ENCODE measurements around the gene DLG2.
"Not testable (repeated sequence)": the region's sequence is repeated elsewhere in the genome, so short reads cannot be mapped to it uniquely, and the experiment has no call there.

DLG2 gene

DNA sequence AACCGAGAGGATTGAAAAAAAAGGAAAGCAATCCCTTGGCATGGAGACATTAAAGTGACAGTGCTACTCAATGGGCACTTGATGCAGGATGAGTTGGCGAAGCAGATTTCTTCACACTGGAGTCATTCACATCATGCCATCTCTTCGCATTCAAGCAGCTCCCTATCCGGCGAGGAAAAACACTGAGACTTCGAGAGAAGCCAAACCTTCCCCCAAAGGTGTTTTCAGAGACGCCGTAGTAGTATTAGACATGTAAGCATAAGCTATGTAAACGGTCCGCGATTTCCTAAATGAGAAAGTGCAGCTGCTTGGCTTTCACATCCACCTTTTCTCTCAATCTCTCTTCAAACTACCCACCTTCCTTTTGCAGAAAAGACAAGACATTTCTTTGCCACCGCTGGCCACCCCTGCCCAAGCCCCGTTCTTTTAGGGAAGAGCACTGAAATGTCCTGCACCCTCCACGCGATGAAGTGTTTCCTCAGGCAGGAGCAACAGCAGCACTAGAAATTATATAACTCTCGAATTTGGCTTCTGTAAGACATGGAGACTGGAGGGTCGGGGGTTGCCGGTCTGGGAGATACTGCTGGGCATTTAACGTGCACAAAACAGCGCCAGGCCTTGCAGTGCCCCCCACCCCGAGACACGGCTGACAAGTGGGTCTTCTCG is at the start of gene DLG2:
DLG2 (minus strand) TSS at position 13 of the 666 bp plus-strand sequence.
- TF ChIP-seq, protein P1, sequence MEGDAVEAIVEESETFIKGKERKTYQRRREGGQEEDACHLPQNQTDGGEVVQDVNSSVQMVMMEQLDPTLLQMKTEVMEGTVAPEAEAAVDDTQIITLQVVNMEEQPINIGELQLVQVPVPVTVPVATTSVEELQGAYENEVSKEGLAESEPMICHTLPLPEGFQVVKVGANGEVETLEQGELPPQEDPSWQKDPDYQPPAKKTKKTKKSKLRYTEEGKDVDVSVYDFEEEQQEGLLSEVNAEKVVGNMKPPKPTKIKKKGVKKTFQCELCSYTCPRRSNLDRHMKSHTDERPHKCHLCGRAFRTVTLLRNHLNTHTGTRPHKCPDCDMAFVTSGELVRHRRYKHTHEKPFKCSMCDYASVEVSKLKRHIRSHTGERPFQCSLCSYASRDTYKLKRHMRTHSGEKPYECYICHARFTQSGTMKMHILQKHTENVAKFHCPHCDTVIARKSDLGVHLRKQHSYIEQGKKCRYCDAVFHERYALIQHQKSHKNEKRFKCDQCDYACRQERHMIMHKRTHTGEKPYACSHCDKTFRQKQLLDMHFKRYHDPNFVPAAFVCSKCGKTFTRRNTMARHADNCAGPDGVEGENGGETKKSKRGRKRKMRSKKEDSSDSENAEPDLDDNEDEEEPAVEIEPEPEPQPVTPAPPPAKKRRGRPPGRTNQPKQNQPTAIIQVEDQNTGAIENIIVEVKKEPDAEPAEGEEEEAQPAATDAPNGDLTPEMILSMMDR (IDR thresholded peaks at IDR 0.05; ENCODE audit: low read depth, low read length) = no peak
- DNase-seq (ENCODE audit: extremely low read depth, low read depth) = no peak

DNA sequence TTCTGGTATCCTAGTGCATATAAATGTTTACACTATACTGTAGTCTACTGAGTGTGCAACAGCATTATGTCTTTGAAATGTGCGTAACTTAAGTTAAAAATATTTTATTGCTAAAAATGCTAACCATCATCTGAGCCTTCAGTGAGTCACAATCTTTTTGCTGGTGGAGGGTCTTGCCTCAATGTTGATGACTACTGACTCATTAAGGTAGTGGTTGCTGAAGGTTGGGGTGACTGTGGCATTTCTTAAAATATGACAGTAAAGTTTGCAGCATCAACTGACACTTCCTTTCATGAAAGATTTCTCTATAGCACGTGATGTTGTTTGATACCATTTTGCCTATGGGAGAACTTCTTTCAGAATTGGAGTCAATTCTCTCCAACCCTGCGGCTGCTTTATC is 46.2 kb upstream of the DLG2 start:
- no peak for DNase-seq (ENCODE audit: extremely low read depth, low read depth)

DNA sequence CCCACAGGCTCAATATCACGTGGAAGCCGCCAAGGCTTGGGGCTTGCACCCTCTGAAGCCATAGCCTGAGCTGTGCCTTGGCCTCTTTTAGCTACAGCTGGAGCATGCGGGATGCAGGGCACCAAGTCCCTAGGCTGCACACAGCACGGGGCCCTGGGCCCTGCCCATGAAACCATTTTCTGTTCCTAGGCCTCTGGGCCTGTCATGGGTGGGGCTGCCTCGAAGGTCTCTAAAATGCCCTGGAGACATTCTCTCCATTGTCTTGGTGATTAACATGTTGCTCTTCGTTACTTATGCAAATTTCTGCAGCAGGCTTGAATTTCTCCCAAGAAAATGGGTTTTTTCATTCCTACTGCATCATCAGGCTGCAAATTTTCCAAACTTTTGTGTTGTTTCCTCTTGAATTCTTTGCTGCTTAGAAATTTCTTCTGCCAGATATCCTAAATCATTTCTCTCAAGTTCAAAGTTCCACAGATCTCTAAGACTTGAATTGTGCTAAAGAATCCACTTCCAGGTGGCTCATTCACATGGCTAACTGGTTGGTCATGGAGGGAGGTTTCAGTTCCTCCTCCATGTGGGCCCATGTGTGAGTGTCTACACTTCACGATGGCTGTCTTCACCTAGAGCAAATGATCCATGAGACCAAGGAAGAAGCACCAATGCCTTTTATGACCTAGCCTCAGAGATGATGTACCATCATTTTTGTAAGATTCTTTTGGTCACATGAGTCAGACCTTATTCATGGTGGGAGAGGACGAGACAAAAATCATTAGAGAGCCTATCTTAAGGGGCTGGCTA is 45.2 kb upstream of the DLG2 start:
- TF ChIP-seq, protein P1 (IDR thresholded peaks at IDR 0.05; ENCODE audit: low read depth, low read length) = no peak
- no peak for DNase-seq (ENCODE audit: extremely low read depth, low read depth)

More for the DNA sequence above, 46.2 kb upstream of the DLG2 start:
- TF ChIP-seq, protein P1 (IDR thresholded peaks at IDR 0.05; ENCODE audit: low read depth, low read length) = no peak

DNA sequence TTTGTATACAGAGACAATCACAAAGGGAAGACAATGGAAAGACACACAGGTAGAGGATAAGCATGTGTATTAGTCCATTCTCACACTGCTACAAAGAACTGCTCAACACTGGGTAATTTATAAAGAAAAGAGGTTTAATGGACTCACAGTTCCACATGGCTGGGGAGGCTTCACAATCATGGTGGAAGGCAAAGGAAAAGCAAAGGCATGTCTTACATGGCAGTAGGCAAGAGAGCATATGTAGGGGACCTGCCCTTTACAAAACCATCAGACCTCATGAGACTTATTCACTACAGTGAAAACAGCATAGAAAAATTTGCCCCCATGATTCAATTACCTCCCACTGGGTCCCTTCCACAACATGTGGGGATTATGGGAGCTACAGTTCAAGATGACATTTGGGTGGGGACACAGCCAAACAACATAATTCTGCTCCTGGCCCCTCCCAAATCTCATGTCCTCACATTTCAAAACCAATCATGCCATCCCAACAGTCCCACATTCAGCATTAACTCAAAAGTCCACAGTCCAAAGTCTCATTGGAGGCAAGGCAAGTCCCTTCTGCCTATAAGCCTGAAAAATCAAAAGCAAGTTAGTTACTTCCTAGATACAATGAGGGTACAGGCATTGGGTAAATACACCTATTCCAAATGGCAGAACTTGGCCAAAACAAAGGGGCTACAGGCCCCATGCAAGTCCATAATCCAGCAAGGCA is 44.0 kb upstream of the DLG2 start:
- not testable (repeated sequence) for DNase-seq (ENCODE audit: extremely low read depth, low read depth)

DNA sequence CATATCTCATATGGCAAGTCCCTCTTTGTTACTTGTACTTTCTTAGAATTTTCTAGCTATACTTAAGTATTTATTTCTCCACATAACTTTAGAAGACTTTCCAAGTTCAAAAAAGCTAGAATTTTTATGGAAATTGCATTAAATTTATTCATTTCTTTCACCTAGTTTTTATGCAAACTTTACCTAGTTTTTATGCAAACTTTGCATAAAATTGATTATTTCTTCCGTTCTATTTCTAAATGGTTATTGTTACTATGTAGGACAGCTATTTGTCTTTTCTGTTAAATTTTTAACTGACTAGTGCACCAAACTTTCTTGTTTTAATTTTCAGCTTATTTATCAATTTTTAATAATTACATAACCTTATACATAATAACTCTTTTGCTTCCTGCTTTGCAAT is 41.0 kb upstream of the DLG2 start:
- TF ChIP-seq, protein P1 (IDR thresholded peaks at IDR 0.05; ENCODE audit: low read depth, low read length) = no peak
- no peak for DNase-seq (ENCODE audit: extremely low read depth, low read depth)

- DNase-seq (ENCODE audit: extremely low read depth, low read depth) = no peak
- TF ChIP-seq, protein P1 (IDR thresholded peaks at IDR 0.05; ENCODE audit: low read depth, low read length) = no peak
Measured at GRCh38 chr11:85666687-85667086, 39.5 kb upstream of the DLG2 start.

GRCh38 chr11:85665733-85666132 is 38.6 kb upstream of the DLG2 start:
- DNase-seq (ENCODE audit: extremely low read depth, low read depth) = no peak
- TF ChIP-seq, protein P1 (IDR thresholded peaks at IDR 0.05; ENCODE audit: low read depth, low read length) = no peak
